Measurements from ENCODE around the gene SLC37A4.

Gene SLC37A4

DNA sequence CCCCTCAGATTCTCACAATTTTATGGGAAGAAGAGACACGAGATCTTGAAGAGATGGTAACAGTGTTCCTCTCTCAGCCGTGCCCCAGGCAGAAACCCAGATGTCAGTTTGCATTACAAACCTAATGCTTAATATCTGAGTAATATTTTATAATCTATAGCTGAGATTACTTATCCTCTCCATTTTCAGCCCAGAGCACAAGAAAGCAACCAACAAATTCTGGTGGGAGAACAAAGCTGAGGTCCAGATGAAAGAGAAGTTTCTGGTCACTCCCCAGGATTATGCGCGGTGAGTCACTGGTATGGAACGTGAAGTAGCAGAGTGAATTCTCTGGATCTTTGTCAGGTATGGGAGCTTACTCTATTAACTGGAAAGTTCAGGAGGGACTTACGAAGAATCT is 31.9 kb downstream of the SLC37A4 start:
- Histone ChIP-seq H4K20me1 (ENCODE audit: control insufficient read depth, insufficient read depth, low read depth, low read length) (no peaks in the 10 kb centered on the region), H3K9me2 (replicated peaks; ENCODE audit: control insufficient read depth, low read length) (no peaks in the 10 kb centered on the region), H3K9me3 (ENCODE audit: control insufficient read depth, insufficient read depth, low read length) (no peaks in the 10 kb centered on the region), H3K4me1 (ENCODE audit: control insufficient read depth, low read length) (peaks cover 23% of the 10 kb centered on the region), H3K27me3 (ENCODE audit: control insufficient read depth, low read length) (no peaks in the 10 kb centered on the region), H3F3A (ENCODE audit: control insufficient read depth, insufficient read depth) (no peaks in the 10 kb centered on the region), H3K27ac (ENCODE audit: low read depth, low read length) (no peak overlapping the region), H3K4me3 (ENCODE audit: low read length) (peak overlapping the region; percentile 83), H3K36me3 (ENCODE audit: control insufficient read depth, low read length) (peaks cover 57% of the 10 kb centered on the region), H3K79me2 (ENCODE audit: control insufficient read depth, low read length) (peaks cover 50% of the 10 kb centered on the region), H3K4me2 (ENCODE audit: low read length) (peak overlapping the region; percentile 94)
- TF ChIP-seq, protein P1, sequence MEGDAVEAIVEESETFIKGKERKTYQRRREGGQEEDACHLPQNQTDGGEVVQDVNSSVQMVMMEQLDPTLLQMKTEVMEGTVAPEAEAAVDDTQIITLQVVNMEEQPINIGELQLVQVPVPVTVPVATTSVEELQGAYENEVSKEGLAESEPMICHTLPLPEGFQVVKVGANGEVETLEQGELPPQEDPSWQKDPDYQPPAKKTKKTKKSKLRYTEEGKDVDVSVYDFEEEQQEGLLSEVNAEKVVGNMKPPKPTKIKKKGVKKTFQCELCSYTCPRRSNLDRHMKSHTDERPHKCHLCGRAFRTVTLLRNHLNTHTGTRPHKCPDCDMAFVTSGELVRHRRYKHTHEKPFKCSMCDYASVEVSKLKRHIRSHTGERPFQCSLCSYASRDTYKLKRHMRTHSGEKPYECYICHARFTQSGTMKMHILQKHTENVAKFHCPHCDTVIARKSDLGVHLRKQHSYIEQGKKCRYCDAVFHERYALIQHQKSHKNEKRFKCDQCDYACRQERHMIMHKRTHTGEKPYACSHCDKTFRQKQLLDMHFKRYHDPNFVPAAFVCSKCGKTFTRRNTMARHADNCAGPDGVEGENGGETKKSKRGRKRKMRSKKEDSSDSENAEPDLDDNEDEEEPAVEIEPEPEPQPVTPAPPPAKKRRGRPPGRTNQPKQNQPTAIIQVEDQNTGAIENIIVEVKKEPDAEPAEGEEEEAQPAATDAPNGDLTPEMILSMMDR (IDR thresholded peaks at IDR 0.05; ENCODE audit: low read depth, low read length, poor library complexity, severe bottlenecking): no peak
- no peak for TF ChIP-seq EZH2phosphoT487 (IDR thresholded peaks at IDR 0.05; ENCODE audit: borderline replicate concordance, low read length)

DNA sequence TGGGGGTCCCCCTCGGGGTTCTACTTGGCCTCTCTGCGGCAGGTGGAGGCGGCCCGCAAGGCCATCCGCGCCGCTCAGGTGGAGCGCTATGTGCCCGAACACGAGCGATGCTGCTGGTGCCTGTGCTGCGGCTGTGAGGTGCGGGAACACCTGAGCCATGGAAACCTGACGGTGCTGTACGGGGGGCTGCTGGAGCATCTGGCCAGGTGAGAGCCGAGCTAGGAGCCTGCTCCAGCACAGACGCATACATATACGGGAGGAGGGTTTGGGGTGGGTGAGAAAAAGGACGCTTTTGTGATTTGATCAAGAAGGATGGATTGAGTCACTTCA is 32.3 kb downstream of the SLC37A4 start:
- Histone ChIP-seq H3K27ac (ENCODE audit: low read depth, low read length) (0 out of 2 replicates have a peak overlapping the region, but pooled peaks have one; percentile 10), H3K4me1 (ENCODE audit: control insufficient read depth, low read length) (peaks cover 23% of the 10 kb centered on the region), H3K9me3 (ENCODE audit: control insufficient read depth, insufficient read depth, low read length) (no peaks in the 10 kb centered on the region), H3F3A (ENCODE audit: control insufficient read depth, insufficient read depth) (no peaks in the 10 kb centered on the region), H4K20me1 (ENCODE audit: control insufficient read depth, insufficient read depth, low read depth, low read length) (no peaks in the 10 kb centered on the region), H3K9me2 (replicated peaks; ENCODE audit: control insufficient read depth, low read length) (no peaks in the 10 kb centered on the region), H3K4me2 (ENCODE audit: low read length) (peak overlapping the region; percentile 94), H3K79me2 (ENCODE audit: control insufficient read depth, low read length) (peaks cover 50% of the 10 kb centered on the region), H3K4me3 (ENCODE audit: low read length) (peak overlapping the region; percentile 83), H3K27me3 (ENCODE audit: control insufficient read depth, low read length) (no peaks in the 10 kb centered on the region), H3K36me3 (ENCODE audit: control insufficient read depth, low read length) (peaks cover 57% of the 10 kb centered on the region)
- TF ChIP-seq EZH2phosphoT487 (IDR thresholded peaks at IDR 0.05; ENCODE audit: borderline replicate concordance, low read length): no peak
- TF ChIP-seq, protein P1 (IDR thresholded peaks at IDR 0.05; ENCODE audit: low read depth, low read length, poor library complexity, severe bottlenecking): no peak

DNA sequence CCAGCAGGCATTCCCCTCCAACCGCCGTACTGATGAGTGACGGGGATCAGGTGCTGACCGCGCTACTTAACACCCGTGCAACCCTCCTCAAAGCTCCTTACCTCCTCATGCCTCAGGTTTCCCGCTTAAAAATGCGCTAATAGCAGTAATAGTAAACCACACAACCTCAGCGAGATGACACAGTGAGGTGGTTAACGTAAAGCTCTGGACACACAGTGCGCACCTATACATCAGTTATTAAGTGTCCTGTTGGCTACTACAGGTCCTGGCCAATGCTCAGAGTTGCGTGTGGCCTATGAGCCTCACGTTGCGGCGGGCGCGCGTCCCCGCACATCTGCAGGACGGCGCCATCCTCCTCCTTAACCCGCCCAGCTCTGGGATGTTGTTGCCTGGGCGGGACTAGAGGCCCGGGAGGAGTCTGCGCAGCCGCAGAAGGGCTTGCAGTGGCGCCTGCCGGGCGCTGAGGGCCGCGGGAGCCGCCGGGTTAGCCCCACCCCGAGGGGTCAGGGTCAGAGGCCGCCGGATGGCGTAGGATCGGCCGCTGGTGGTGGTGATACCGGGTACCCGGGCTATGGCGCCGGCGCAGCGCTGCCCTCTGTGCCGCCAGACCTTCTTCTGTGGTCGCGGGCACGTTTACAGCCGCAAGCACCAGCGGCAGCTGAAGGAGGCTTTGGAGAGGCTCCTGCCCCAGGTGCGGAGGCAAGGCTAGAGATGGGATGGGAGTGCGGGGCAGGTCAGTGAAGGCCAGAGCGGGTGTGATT is 32.9 kb downstream of the SLC37A4 start, which contains the start of gene CENATAC:
CENATAC (plus strand) TSS at position 512 of the 761 bp plus-strand sequence; CDS start at position 572, 60 bp downstream.
- Histone ChIP-seq H3K9me2 (replicated peaks; ENCODE audit: control insufficient read depth, low read length) (no peaks in the 10 kb centered on the region), H3K27me3 (ENCODE audit: control insufficient read depth, low read length) (no peaks in the 10 kb centered on the region), H3F3A (ENCODE audit: control insufficient read depth, insufficient read depth) (no peaks in the 10 kb centered on the region), H4K20me1 (ENCODE audit: control insufficient read depth, insufficient read depth, low read depth, low read length) (no peaks in the 10 kb centered on the region), H3K79me2 (ENCODE audit: control insufficient read depth, low read length) (peaks cover 50% of the 10 kb centered on the region), H3K4me3 (ENCODE audit: low read length) (peak within 1 kb of the TSS; percentile 83), H3K27ac (ENCODE audit: low read depth, low read length) (peak within 1 kb of the TSS; percentile 45), H3K4me1 (ENCODE audit: control insufficient read depth, low read length) (peaks cover 23% of the 10 kb centered on the region), H3K9me3 (ENCODE audit: control insufficient read depth, insufficient read depth, low read length) (no peaks in the 10 kb centered on the region), H3K4me2 (ENCODE audit: low read length) (peak within 1 kb of the TSS; percentile 94), H3K36me3 (ENCODE audit: control insufficient read depth, low read length) (peaks cover 52% of the 10 kb centered on the region)
- no peak for TF ChIP-seq EZH2phosphoT487 (IDR thresholded peaks at IDR 0.05; ENCODE audit: borderline replicate concordance, low read length)
- TF ChIP-seq, protein P1 (IDR thresholded peaks at IDR 0.05; ENCODE audit: low read depth, low read length, poor library complexity, severe bottlenecking): no peak

All from DOHH2 (cell line).